ENCODE data around the gene COL7A1. TPM values are rescaled to one million over a fixed set of nuclear protein-coding genes. Genes with fewer than 3 reads are reported as not detected.

The COL7A1 gene
- total RNA-seq, 1 experiment from 2014 or later = 8.1 TPM

- no peak for DNase-seq (ENCODE audit: low spot score)
- Mint-ChIP-seq H3K36me3 (peaks cover 27% of the 10 kb centered on the region; the same call in 1 of the 2 replicates), H3K27ac (peak overlapping the region; percentile 78), H3K4me1 (peaks cover 65% of the 10 kb centered on the region), H3K9me3 (no peaks in the 10 kb centered on the region), H3K27me3 (ENCODE audit: low read depth) (no peaks in the 10 kb centered on the region), H3K4me3 (peak overlapping the region; percentile 86)
- no peak for TF ChIP-seq ZBTB21 (CRISPR knock-in tag; IDR thresholded peaks at IDR 0.05; ENCODE audit: borderline replicate concordance)
- TF ChIP-seq, protein P1, sequence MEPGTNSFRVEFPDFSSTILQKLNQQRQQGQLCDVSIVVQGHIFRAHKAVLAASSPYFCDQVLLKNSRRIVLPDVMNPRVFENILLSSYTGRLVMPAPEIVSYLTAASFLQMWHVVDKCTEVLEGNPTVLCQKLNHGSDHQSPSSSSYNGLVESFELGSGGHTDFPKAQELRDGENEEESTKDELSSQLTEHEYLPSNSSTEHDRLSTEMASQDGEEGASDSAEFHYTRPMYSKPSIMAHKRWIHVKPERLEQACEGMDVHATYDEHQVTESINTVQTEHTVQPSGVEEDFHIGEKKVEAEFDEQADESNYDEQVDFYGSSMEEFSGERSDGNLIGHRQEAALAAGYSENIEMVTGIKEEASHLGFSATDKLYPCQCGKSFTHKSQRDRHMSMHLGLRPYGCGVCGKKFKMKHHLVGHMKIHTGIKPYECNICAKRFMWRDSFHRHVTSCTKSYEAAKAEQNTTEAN (CRISPR knock-in tag; IDR thresholded peaks at IDR 0.05) = no peak
- TF ChIP-seq GTF2I (CRISPR knock-in tag; conservative IDR thresholded peaks at IDR 0.05) = 0 out of 2 replicates have a peak, but pooled peaks have one; percentile 14
- no peak for TF ChIP-seq GABPB1 (CRISPR knock-in tag; IDR thresholded peaks at IDR 0.05)
- TF ChIP-seq JUN (CRISPR knock-in tag; IDR thresholded peaks at IDR 0.05) = no peak
- TF ChIP-seq FOXK1 (CRISPR knock-in tag; IDR thresholded peaks at IDR 0.05) = peak; percentile 19; the same call in 1 of the 2 replicates
- no peak for TF ChIP-seq GRHL2 (CRISPR knock-in tag; IDR thresholded peaks at IDR 0.05; ENCODE audit: insufficient replicate concordance, severe bottlenecking)
- peak; percentile 60; the same call in 1 of the 2 replicates for TF ChIP-seq ARID4B (CRISPR knock-in tag; IDR thresholded peaks at IDR 0.05; ENCODE audit: borderline replicate concordance)
- TF ChIP-seq NR3C1 (CRISPR knock-in tag; conservative IDR thresholded peaks at IDR 0.05; ENCODE audit: low read depth) = 0 out of 2 replicates have a peak, but pooled peaks have one; percentile 21
- ChIA-PET POLR2A (interaction anchor here (0.6 to 1.5 kb wide), 8 partner anchors 27 to 205 kb away, joined by 3 to 7 read pairs (median 4); partner anchors contain the start of genes CELSR3 and SLC26A6), CTCF (interaction anchor here (0.6 to 7.2 kb wide), 17 partner anchors 7 to 466 kb away, joined by 3 to 84 read pairs (median 5); partner anchors contain the start of genes ATRIP, NDUFAF3 and SLC26A6)
- ATAC-seq = peak; percentile 0; the same call in 1 of the 2 replicates
Observed at GRCh38 chr3:48555949-48556795, 39.0 kb downstream of the COL7A1 start.

DNA sequence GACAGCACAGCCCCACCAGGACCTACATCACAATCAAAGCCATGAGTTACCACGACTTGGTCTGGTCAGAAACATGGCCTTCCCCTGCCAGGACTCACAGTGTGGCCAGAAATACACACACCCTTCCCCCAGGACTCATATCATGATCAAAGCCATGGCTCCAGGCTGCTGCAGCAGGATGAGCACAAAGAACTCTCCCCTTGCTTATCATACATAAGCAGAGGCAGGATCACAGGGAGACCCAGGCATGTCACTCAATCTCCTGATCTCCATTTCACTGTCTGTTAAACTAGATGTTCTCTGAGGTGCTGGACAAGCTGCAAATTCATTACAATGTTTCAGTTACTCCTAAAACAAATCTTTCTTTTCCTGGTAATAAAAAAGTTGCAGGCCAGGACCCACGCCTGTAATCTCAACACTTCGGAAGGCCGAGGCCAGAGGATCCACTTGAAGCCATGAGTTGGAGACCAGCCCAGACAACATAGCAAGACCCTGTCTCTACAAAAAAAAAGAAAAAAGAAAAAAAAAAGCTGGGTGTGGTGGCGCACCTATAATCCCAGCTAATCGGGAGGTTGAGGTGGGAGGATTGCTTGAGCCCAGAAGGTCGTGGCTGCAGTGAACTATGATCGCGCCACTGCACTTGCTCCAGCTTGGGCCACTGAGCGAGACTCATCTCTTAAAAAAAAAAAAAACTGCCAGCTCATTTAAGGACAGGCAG lies 39.7 kb downstream of the COL7A1 start:
- peaks cover 60% of the 10 kb centered on the region for H3K4me1 Mint-ChIP-seq
- POLR2A ChIA-PET = interaction anchor here (0.6 to 0.7 kb wide), 2 partner anchors 28 to 456 kb away, joined by 3 read pairs; no protein-coding TSS in a partner anchor

More for the DNA sequence above, 39.7 kb downstream of the COL7A1 start:
- CTCF ChIA-PET = interaction anchor here (1.3 to 7.2 kb wide), 3 partner anchors 48 to 120 kb away, joined by 4 to 84 read pairs (median 5); no protein-coding TSS in a partner anchor
- Mint-ChIP-seq H3K27me3 (ENCODE audit: low read depth) (no peaks in the 10 kb centered on the region), H3K36me3 (peaks cover 30% of the 10 kb centered on the region), H3K27ac (peak overlapping the region; percentile 92), H3K9me3 (no peaks in the 10 kb centered on the region), H3K4me3 (peak overlapping the region; percentile 86)
- ATAC-seq (no peak), DNase-seq (ENCODE audit: low spot score) (no peak)
- TF ChIP-seq ZSCAN18 (CRISPR knock-in tag; IDR thresholded peaks at IDR 0.05) = no peak
- TF ChIP-seq TEAD4 (CRISPR knock-in tag; IDR thresholded peaks at IDR 0.05) = no peak
- TF ChIP-seq, protein P2, sequence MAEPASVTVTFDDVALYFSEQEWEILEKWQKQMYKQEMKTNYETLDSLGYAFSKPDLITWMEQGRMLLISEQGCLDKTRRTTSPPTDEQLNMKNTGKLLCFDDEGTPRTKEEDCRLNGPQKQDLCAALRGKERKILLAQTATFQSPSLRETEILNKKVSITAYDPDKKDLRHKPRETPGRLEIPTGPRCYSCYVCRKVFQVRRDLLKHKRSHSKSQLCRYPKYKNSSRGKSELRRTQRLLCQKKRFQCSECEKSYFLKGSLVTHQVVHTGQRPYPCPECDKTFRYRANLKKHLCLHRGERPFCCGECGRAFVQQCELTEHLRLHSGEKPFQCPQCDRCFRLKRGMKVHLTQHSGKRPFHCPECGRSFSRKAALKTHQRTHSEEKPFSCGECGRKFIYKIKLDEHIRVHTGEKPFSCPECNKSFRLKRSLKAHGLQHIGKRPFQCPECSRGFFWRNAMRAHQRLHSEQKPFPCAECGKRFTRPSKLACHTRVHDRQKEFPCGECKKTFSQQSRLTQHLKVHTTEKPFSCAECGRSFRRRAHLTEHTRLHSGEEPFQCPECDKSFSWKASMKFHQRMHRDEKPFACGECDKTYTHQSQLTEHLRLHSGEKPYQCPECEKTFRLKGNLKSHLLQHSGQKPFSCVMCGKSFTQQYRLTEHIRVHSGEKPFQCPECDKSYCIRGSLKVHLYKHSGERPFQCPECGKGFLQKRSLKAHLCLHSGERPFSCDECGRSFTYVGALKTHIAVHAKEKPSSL (CRISPR knock-in tag; conservative IDR thresholded peaks at IDR 0.05) = no peak
- TF ChIP-seq ZNF263 (CRISPR knock-in tag; IDR thresholded peaks at IDR 0.05; ENCODE audit: low read depth) = no peak
- TF ChIP-seq NR3C1 (CRISPR knock-in tag; conservative IDR thresholded peaks at IDR 0.05; ENCODE audit: low read depth) = no peak
- TF ChIP-seq, protein P1 (CRISPR knock-in tag; IDR thresholded peaks at IDR 0.05) = no peak
- TF ChIP-seq TP53 (CRISPR knock-in tag; IDR thresholded peaks at IDR 0.05) = no peak
- no peak for TF ChIP-seq RORB (CRISPR knock-in tag; IDR thresholded peaks at IDR 0.05)
